Measurements from ENCODE around the gene SLC9A8. TPM values are rescaled to one million over a fixed set of nuclear protein-coding genes. Genes with fewer than 3 reads are reported as not detected.

The SLC9A8 gene
- total RNA-seq, 1 experiment from 2014 or later, result 7.5 TPM

DNA sequence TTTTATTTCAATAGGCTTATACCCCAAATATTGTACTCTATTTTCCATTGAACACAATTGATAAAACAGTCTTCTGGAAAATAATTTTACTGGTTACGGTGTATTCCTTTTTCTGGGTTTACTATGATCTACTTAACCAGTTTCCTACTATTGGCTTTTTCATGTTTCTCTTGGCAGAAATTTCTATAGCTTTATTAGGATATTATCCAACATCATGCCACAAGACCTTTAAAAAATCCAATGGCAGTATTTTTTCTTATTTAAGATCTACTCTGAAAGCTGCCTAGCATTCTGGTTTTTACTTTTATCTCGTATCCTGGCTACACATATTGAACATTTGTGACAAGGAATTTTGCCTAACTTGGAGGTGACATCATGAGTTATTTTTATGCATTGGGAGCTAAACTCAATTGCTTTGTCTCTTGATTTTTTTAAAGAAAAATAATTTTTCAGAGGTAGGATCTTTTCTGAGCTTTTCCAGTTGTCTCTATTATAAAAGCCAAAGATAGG, 45.5 kb downstream of the SLC9A8 start:
- H3K4ac ChIP-seq (ENCODE audit: low read depth, low read length), result no peak overlapping the region
- no peaks in the 10 kb centered on the region for H3K27me3 ChIP-seq (ENCODE audit: insufficient read depth, low read length)
- no peak overlapping the region for H2BK20ac ChIP-seq (ENCODE audit: low read depth, low read length, poor library complexity, severe bottlenecking)
- no peaks in the 10 kb centered on the region for H4K20me1 ChIP-seq (ENCODE audit: control insufficient read depth, insufficient read depth, insufficient read length)
- H2BK12ac ChIP-seq (ENCODE audit: insufficient read length, low read depth, low read length), result no peak overlapping the region
- no peaks in the 10 kb centered on the region for H3K79me2 ChIP-seq (ENCODE audit: insufficient read depth, low read length)
- H3K4me1 Mint-ChIP-seq, result peaks cover 20 to 29% of the 10 kb centered on the region in 2 experiments
- no peak overlapping the region for H3K23ac ChIP-seq (ENCODE audit: insufficient read length, low read depth, low read length)
- no peak overlapping the region for H2AFZ ChIP-seq (ENCODE audit: low read length)
- no peak overlapping the region for H3T11ph ChIP-seq (ENCODE audit: low read length)
- no peaks in the 10 kb centered on the region for H3K79me1 ChIP-seq (ENCODE audit: insufficient read depth, low read depth, low read length, poor library complexity, severe bottlenecking)
- no peak overlapping the region for H3K27ac ChIP-seq (ENCODE audit: insufficient read length, low read depth, low read length)
- peaks cover 3% of the 10 kb centered on the region; the same call in 1 of the 2 replicates for H3K4me1 ChIP-seq (ENCODE audit: insufficient read depth, low read length)
- H3K14ac ChIP-seq (ENCODE audit: insufficient read depth, low read length), result no peak overlapping the region
- no peak overlapping the region for H2BK15ac ChIP-seq (ENCODE audit: low read depth, low read length)
- peaks cover 0 to 9% (median 6%) of the 10 kb centered on the region in 3 experiments; a peak in 5 of 7 replicates for H3K36me3 Mint-ChIP-seq (ENCODE audit: insufficient read depth in 1 of 3, low read depth in 3 of 3)
- no peak overlapping the region for H3K56ac ChIP-seq (ENCODE audit: insufficient read length, low read depth, low read length)
- H3K27me3 Mint-ChIP-seq (ENCODE audit: low read depth), result no peaks in the 10 kb centered on the region; the same call in 1 of the 2 replicates
- no peaks in the 10 kb centered on the region for H3K9me3 ChIP-seq (ENCODE audit: control insufficient read depth, low read depth, low read length)
- DNase-seq, result no peak
- H3K4me2 ChIP-seq (ENCODE audit: insufficient read depth, insufficient read length, low read length), result no peak overlapping the region
- H4K5ac ChIP-seq (ENCODE audit: insufficient read length, low read depth, low read length), result no peak overlapping the region
- no peak overlapping the region for H3K9ac ChIP-seq (ENCODE audit: extremely low read depth, insufficient read length, low read length)
- H2BK5ac ChIP-seq (ENCODE audit: insufficient read length, low read length), result no peak overlapping the region
- no peak overlapping the region for H3K27ac Mint-ChIP-seq
- no CpG with 5 or more reads among the region's 2 CpGs for WGBS (ENCODE audit: extremely low coverage, insufficient read length, low lambda C conversion rate)
- no peak overlapping the region for H3K18ac ChIP-seq (ENCODE audit: insufficient read length, low read depth, low read length)
- no peak for TF ChIP-seq CTCF (conservative IDR thresholded peaks at IDR 0.05)
- H3K4me3 Mint-ChIP-seq, result no peak overlapping the region
- no peak overlapping the region for H2BK120ac ChIP-seq (ENCODE audit: low read depth, low read length, poor library complexity, severe bottlenecking)
- H2AK5ac ChIP-seq (ENCODE audit: insufficient read length, low read length), result no peak overlapping the region
- H4K8ac ChIP-seq (replicated peaks; ENCODE audit: insufficient read length, low read depth, low read length), result no peak overlapping the region
- H4K91ac ChIP-seq (ENCODE audit: insufficient read length, low read depth, low read length), result no peak overlapping the region
- no peaks in the 10 kb centered on the region for H3K9me3 Mint-ChIP-seq
- no peaks in the 10 kb centered on the region for H3K23me2 ChIP-seq (ENCODE audit: insufficient read length, low read depth, low read length, poor library complexity, severe bottlenecking)

Measured in H9 (cell line).